Measurements from ENCODE around the gene KRT9.
"Not testable (repeated sequence)": the region's sequence is repeated elsewhere in the genome, so short reads cannot be mapped to it uniquely, and the experiment has no call there.

The KRT9 gene

GRCh38 chr17:41602524-41602923 lies 30.7 kb upstream of the KRT9 start:
- DNase-seq (ENCODE audit: low spot score) = no peak

- DNase-seq (ENCODE audit: low spot score) = no peak
Observed at GRCh38 chr17:41600318-41600717, 28.5 kb upstream of the KRT9 start.

GRCh38 chr17:41599680-41600079 lies 27.8 kb upstream of the KRT9 start:
- no peak for DNase-seq (ENCODE audit: low spot score)

- DNase-seq (ENCODE audit: low spot score) = no peak
Observed at GRCh38 chr17:41595585-41595984, 23.7 kb upstream of the KRT9 start.

GRCh38 chr17:41594363-41594915 lies 22.6 kb upstream of the KRT9 start:
- no peak for DNase-seq (ENCODE audit: low spot score)

GRCh38 chr17:41593306-41593981 lies 21.6 kb upstream of the KRT9 start:
- DNase-seq (ENCODE audit: low spot score) = no peak

- DNase-seq (ENCODE audit: low spot score) = no peak
Observed at GRCh38 chr17:41592601-41593305, 20.9 kb upstream of the KRT9 start.

GRCh38 chr17:41589301-41589700 lies 17.4 kb upstream of the KRT9 start:
- DNase-seq (ENCODE audit: low spot score) = no peak

- no peak for DNase-seq (ENCODE audit: low spot score)
Observed at GRCh38 chr17:41588126-41588810, 16.4 kb upstream of the KRT9 start.

- no peak for DNase-seq (ENCODE audit: low spot score)
Observed at GRCh38 chr17:41586863-41587495, 15.1 kb upstream of the KRT9 start, which contains the start of gene KRT14. Gene KRT14, minus strand, starts transcription at chr17:41586895. Its CDS starts 61 bp downstream, at chr17:41586834.

- DNase-seq (ENCODE audit: low spot score) = no peak
Observed at GRCh38 chr17:41585301-41586056, 13.6 kb upstream of the KRT9 start.

- not testable (repeated sequence) for DNase-seq (ENCODE audit: low spot score)
Observed at GRCh38 chr17:41584331-41584927, 12.6 kb upstream of the KRT9 start.

- DNase-seq (ENCODE audit: low spot score) = no peak
Observed at GRCh38 chr17:41583137-41584127, 11.6 kb upstream of the KRT9 start.

GRCh38 chr17:41582061-41582968 lies 10.5 kb upstream of the KRT9 start:
- DNase-seq (ENCODE audit: low spot score) = not testable (repeated sequence)

GRCh38 chr17:41581366-41582060 lies 9.7 kb upstream of the KRT9 start:
- no peak for DNase-seq (ENCODE audit: low spot score)

- DNase-seq (ENCODE audit: low spot score) = no peak
Observed at GRCh38 chr17:41580687-41581365, 9.0 kb upstream of the KRT9 start.

- no peak for DNase-seq (ENCODE audit: low spot score)
Observed at GRCh38 chr17:41580244-41580575, 8.4 kb upstream of the KRT9 start.

Data from Ammon's horn (tissue), 1 donor.